ENCODE measurements around the gene GARIN3. TPM values are rescaled to one million over a fixed set of nuclear protein-coding genes. Genes with fewer than 3 reads are reported as not detected.

GARIN3 gene
- not detected in 2 replicates for total RNA-seq

GRCh38 chr5:157166214-157167213 is at the start of gene GARIN3:
GARIN3 (minus strand) TSS chr5:157166264; CDS start chr5:157166168, 96 bp downstream.

GRCh38 chr5:157180374-157181264 is 14.6 kb upstream of the GARIN3 start, which contains the start of gene ITK:
ITK (plus strand) TSS chr5:157180840; CDS start chr5:157180978, 138 bp downstream.

GRCh38 chr5:157142317-157143126 is 23.5 kb downstream of the GARIN3 start, which contains the start of gene MED7:
MED7 (minus strand) TSS chr5:157142865; CDS start chr5:157139431, 3,434 bp downstream.

Other genes with a start within 250 kb of the GARIN3 start
- gene TIMD4, start 203.0 kb downstream of the GARIN3 start, total RNA-seq, result not detected in 2 replicates
- not detected in 2 replicates for gene HAVCR1, start 107.1 kb downstream of the GARIN3 start, total RNA-seq
- gene HAVCR2, start 57.2 kb downstream of the GARIN3 start, total RNA-seq, result under 0.01 and 0.09 TPM in 2 replicates
- gene MED7, start 23.4 kb downstream of the GARIN3 start, total RNA-seq, result 5.8 and 6.4 TPM in 2 replicates
- gene ITK, start 14.6 kb upstream of the GARIN3 start, total RNA-seq, result under 0.01 TPM in 2 replicates
- gene CYFIP2, start 99.9 kb upstream of the GARIN3 start, total RNA-seq, result 8.1 and 8.8 TPM in 2 replicates

Data from smooth muscle cell of bladder (primary cell).